GM12878 (cell line): Measurements from ENCODE around the gene SYT8. TPM values are rescaled to one million over a fixed set of nuclear protein-coding genes. Genes with fewer than 3 reads are reported as not detected.

ENCODE experiments used
- CEBPZ ChIP-seq: fragments of 150-350 bp; IDR thresholded peaks from 2 replicates; pipeline ENCODE4 v1.6.1; 2016; ENCODE audit warnings: low read depth, low read length
- LARP7 ChIP-seq: fragments of 450-650 bp; IDR thresholded peaks from 2 replicates; pipeline ENCODE4 v1.6.1; 2017; ENCODE audit warnings: mild to moderate bottlenecking
- SIX5 ChIP-seq: IDR thresholded peaks from 2 replicates; pipeline ENCODE4 v1.6.1; 2011; ENCODE audit warnings: mild to moderate bottlenecking, low read depth, low read length, moderate library complexity; ENCODE audit not compliant: severe bottlenecking
- SREBF1 ChIP-seq: IDR thresholded peaks from 2 replicates; pipeline ENCODE4 v1.6.1; 2012; ENCODE audit warnings: mild to moderate bottlenecking, low read length
- ZNF687 ChIP-seq: fragments of 450-650 bp; IDR thresholded peaks from 2 replicates; pipeline ENCODE4 v1.6.1; 2017; ENCODE audit warnings: mild to moderate bottlenecking, moderate library complexity
- polyA plus RNA-seq, 11 experiments: library from polyadenylated mRNA; depleted of rRNA in 4 of 11; unstranded in 6 of 11; stranded (reverse) in 5 of 11; fragments of >200 nt; fragmentation: Nextera tagmentation in 4 of 11; fragmentation: Illumina TruSeq in 1 of 11; extraction: Ambion mirVana in 4 of 11; extraction: Trizol in 1 of 11; gene quantifications; 1 replicate in 1 of 11; 2 replicates in 10 of 11; pipeline versions ENCODE4 v1.2.1 to v1.2.3, GENCODE V29; 2011 to 2016; ENCODE audit warnings: inconsistent platforms in 2 of 11, missing spikeins in 2 of 11, low read depth in 1 of 11
- total RNA-seq, 4 experiments: library from RNA; depleted of rRNA in 3 of 4; stranded (reverse); fragments of >200 nt in 3 of 4; fragmentation: Illumina TruSeq in 1 of 4; extraction: Trizol in 1 of 4; gene quantifications; 2 replicates each; pipeline versions ENCODE4 v1.2.1 to v1.2.3, GENCODE V29; 2013 to 2021

Gene SYT8
- total and polyA plus RNA-seq, 10 of the 15 experiments (the other 5 are each of a cell fraction or from before 2014, with no cell fraction given): 0.44 TPM; not detected in 9

GRCh38 chr11:1847926-1848639 lies 13.3 kb downstream of the SYT8 start (continued):
- no peak for TF ChIP-seq CEBPZ
- TF ChIP-seq SREBF1: no peak
- no peak for TF ChIP-seq ZNF687
- no peak for TF ChIP-seq SIX5
- no peak for TF ChIP-seq LARP7
- TF ChIP-seq, all 136 proteins: peak for 0
